Fibroblast of lung (primary cell): Measurements from ENCODE around the gene TADA2B.

Source experiments
- CTCF ChIP-seq, 2 donors: IDR thresholded peaks in 1 of 2; conservative IDR thresholded peaks in 1 of 2; 1 replicate in 1 of 2; 2 replicates in 1 of 2; pipeline ENCODE4 v1.5.1; 2011 to 2012; ENCODE audit warnings: low read length in 2 of 2, control low read depth in 1 of 2, inconsistent platforms in 1 of 2, low read depth in 1 of 2, mild to moderate bottlenecking in 1 of 2
- EZH2 ChIP-seq: IDR thresholded peaks from 2 replicates; pipeline ENCODE4 v1.5.1; 2012; ENCODE audit warnings: low read length, control low read depth, mild to moderate bottlenecking; ENCODE audit errors: missing control alignments

- TF ChIP-seq EZH2 (no peak), CTCF (conservative IDR thresholded peaks at IDR 0.05 in 1 of 2, IDR thresholded peaks at IDR 0.05 in 1 of 2; ENCODE audit: low read depth in 1 of 2, low read length in 2 of 2) (no peak)
Measured at GRCh38 chr4:7027913-7028312, 15.3 kb upstream of the TADA2B start.
